Osteoblast (primary cell): ENCODE results near the gene SLC16A6. TPM values are rescaled to one million over a fixed set of nuclear protein-coding genes. Genes with fewer than 3 reads are reported as not detected.

Source experiments
- DNase-seq: peaks from one replicate; pipeline ENCODE4 v3.0.0; 2011; ENCODE audit warnings: low spot score, mixed read lengths; ENCODE audit not compliant: insufficient read length; ENCODE audit errors: missing footprints
- H2AFZ ChIP-seq: 2 replicates; pipeline ENCODE4 v1.6.0; 2011; ENCODE audit warnings: mild to moderate bottlenecking, low read length
- H3K27ac ChIP-seq: 2 replicates; pipeline ENCODE4 v1.5.1; 2011; ENCODE audit warnings: mild to moderate bottlenecking, low read depth, low read length, moderate library complexity
- H3K27me3 ChIP-seq: 2 replicates; pipeline ENCODE4 v1.6.0; 2012; ENCODE audit warnings: mild to moderate bottlenecking, control low read depth, inconsistent platforms, low read length, moderate library complexity; ENCODE audit not compliant: insufficient read depth
- H3K36me3 ChIP-seq: 2 replicates; pipeline ENCODE4 v1.5.1; 2011; ENCODE audit warnings: mild to moderate bottlenecking, low read length, control low read depth, moderate library complexity; ENCODE audit not compliant: insufficient read depth
- H3K4me1 ChIP-seq: 2 replicates; pipeline ENCODE4 v1.5.1; 2011; ENCODE audit warnings: mild to moderate bottlenecking, low read length, control low read depth, moderate library complexity; ENCODE audit not compliant: insufficient read depth
- H3K4me2 ChIP-seq: 2 replicates; pipeline ENCODE4 v1.6.0; 2011; ENCODE audit warnings: mild to moderate bottlenecking, low read length; ENCODE audit not compliant: insufficient read depth
- H3K4me3 ChIP-seq: fragments of 200-600 bp; sonication (generic); 3 replicates; pipeline ENCODE4 v1.5.1; 2012; ENCODE audit warnings: mild to moderate bottlenecking, low read length, inconsistent platforms; ENCODE audit not compliant: insufficient read depth
- H3K79me2 ChIP-seq: 2 replicates; pipeline ENCODE4 v1.6.0; 2012; ENCODE audit warnings: mild to moderate bottlenecking, low read length, control low read depth, inconsistent platforms; ENCODE audit not compliant: insufficient read depth
- H3K9me3 ChIP-seq: 2 replicates; pipeline ENCODE4 v1.5.1; 2011; ENCODE audit warnings: low read depth, low read length, control low read depth
- H4K20me1 ChIP-seq: 2 replicates; pipeline ENCODE4 v1.6.0; 2012; ENCODE audit warnings: mild to moderate bottlenecking, low read length, control low read depth; ENCODE audit not compliant: insufficient read depth
- CTCF ChIP-seq: IDR thresholded peaks from 2 replicates; pipeline ENCODE4 v1.5.1; 2011; ENCODE audit warnings: mild to moderate bottlenecking, low read depth, low read length, moderate library complexity; ENCODE audit errors: extremely low read depth
- total RNA-seq: library from RNA; depleted of rRNA; stranded (reverse); fragments of >200 nt; gene quantifications from 2 replicates; pipeline ENCODE4 v1.2.3, GENCODE V29; 2012

The SLC16A6 gene
- total RNA-seq, 1 donor = 1.4 TPM

GRCh38 chr17:68246271-68247028 is 44.5 kb downstream of the SLC16A6 start:
- Histone ChIP-seq H3K4me2 (no peak overlapping the region), H3K4me3 (peak overlapping the region; percentile 90), H4K20me1 (no peaks in the 10 kb centered on the region)

GRCh38 chr17:68239632-68240366 is 51.1 kb downstream of the SLC16A6 start:
- no peaks in the 10 kb centered on the region for H3K36me3 ChIP-seq
- no peaks in the 10 kb centered on the region for H3K27me3 ChIP-seq
- no peaks in the 10 kb centered on the region for H4K20me1 ChIP-seq
- peaks cover 8% of the 10 kb centered on the region for H3K4me1 ChIP-seq
- H3K79me2 ChIP-seq = no peaks in the 10 kb centered on the region
- no peak overlapping the region for H3K27ac ChIP-seq
- no peak for DNase-seq
- H2AFZ ChIP-seq = no peak overlapping the region
- no peaks in the 10 kb centered on the region for H3K9me3 ChIP-seq
- H3K4me3 ChIP-seq = no peak overlapping the region
- TF ChIP-seq CTCF = no peak
- H3K4me2 ChIP-seq = no peak overlapping the region

More at GRCh38 chr17:68246271-68247028, 44.5 kb downstream of the SLC16A6 start:
- Histone ChIP-seq H3K27me3 (no peaks in the 10 kb centered on the region), H3K27ac (no peak overlapping the region), H3K79me2 (peaks cover 3% of the 10 kb centered on the region), H3K9me3 (no peaks in the 10 kb centered on the region), H3K4me1 (peaks cover 10% of the 10 kb centered on the region), H3K36me3 (peaks cover 11% of the 10 kb centered on the region), H2AFZ (no peak overlapping the region)
- DNase-seq = no peak
- no peak for TF ChIP-seq CTCF

GRCh38 chr17:68238871-68239253 is 52.1 kb downstream of the SLC16A6 start:
- TF ChIP-seq CTCF = no peak
- H2AFZ ChIP-seq = no peak overlapping the region
- H4K20me1 ChIP-seq = no peaks in the 10 kb centered on the region

More at GRCh38 chr17:68238871-68239253, 52.1 kb downstream of the SLC16A6 start:
- Histone ChIP-seq H3K79me2 (no peaks in the 10 kb centered on the region), H3K9me3 (no peaks in the 10 kb centered on the region), H3K4me1 (peaks cover 8% of the 10 kb centered on the region), H3K4me3 (no peak overlapping the region), H3K27me3 (no peaks in the 10 kb centered on the region), H3K36me3 (no peaks in the 10 kb centered on the region), H3K27ac (no peak overlapping the region), H3K4me2 (no peak overlapping the region)
- DNase-seq = no peak
